Frontal cortex (tissue), 4 donors: Measurements from ENCODE around the gene ZNF33A. TPM values are rescaled to one million over a fixed set of nuclear protein-coding genes. Genes with fewer than 3 reads are reported as not detected.
"Not testable (repeated sequence)": the region's sequence is repeated elsewhere in the genome, so short reads cannot be mapped to it uniquely, and the experiment has no call there.

Experiments used
- DNase-seq, 2 donors: peaks; one replicate each; pipeline ENCODE4 v3.0.0; 2012; ENCODE audit warnings: low spot score in 2 of 2
- FAIRE-seq: peaks from 2 replicates; lab custom pipeline; 2012; peaks lifted over from hg19 to GRCh38; lab: Jason Lieb, UNC
- total RNA-seq: library from RNA; depleted of rRNA; stranded (reverse); fragments of >200 nt; gene quantifications from one replicate; pipeline ENCODE4 v1.2.3, GENCODE V29; 2014
- donor health status: control.
- donor health status: control.
- donor health status: control.

The ZNF33A gene
- total RNA-seq, 1 donor from 2014 or later, result 64.4 TPM

GRCh38 chr10:38038932-38039245, 28.4 kb downstream of the ZNF33A start:
- FAIRE-seq (peak; percentile 55), DNase-seq (no peak)

GRCh38 chr10:38043516-38043915, 33.0 kb downstream of the ZNF33A start:
- FAIRE-seq, result no peak
- no peak for DNase-seq

- FAIRE-seq, result no peak
- DNase-seq, result no peak
Measured at GRCh38 chr10:38045129-38045528, 34.7 kb downstream of the ZNF33A start.

DNA sequence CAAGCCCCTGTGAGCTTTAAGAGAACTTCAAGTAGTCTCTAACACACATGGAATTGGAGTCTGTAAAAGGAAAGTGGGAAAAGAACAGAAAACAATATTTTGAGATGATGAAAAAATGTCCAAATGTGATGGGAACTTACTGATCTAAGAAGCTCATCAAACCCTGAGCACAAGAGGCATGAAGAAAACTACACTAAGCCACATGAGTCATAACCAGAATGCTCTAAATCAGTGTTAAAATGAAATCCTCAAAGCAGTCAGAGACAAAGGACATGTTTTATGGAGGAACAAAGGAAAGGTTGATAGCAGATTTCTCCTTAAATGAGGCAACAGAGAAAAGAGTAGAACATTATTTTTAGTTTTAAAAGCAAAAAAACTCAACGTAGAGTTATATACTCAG, 37.2 kb downstream of the ZNF33A start:
- no peak for FAIRE-seq
- no peak for DNase-seq

- DNase-seq, result no peak
Measured at GRCh38 chr10:38050212-38050611, 39.7 kb downstream of the ZNF33A start.

GRCh38 chr10:38054361-38054797, 43.9 kb downstream of the ZNF33A start:
- FAIRE-seq, result no peak

More at GRCh38 chr10:38050212-38050611, 39.7 kb downstream of the ZNF33A start:
- no peak for FAIRE-seq

DNA sequence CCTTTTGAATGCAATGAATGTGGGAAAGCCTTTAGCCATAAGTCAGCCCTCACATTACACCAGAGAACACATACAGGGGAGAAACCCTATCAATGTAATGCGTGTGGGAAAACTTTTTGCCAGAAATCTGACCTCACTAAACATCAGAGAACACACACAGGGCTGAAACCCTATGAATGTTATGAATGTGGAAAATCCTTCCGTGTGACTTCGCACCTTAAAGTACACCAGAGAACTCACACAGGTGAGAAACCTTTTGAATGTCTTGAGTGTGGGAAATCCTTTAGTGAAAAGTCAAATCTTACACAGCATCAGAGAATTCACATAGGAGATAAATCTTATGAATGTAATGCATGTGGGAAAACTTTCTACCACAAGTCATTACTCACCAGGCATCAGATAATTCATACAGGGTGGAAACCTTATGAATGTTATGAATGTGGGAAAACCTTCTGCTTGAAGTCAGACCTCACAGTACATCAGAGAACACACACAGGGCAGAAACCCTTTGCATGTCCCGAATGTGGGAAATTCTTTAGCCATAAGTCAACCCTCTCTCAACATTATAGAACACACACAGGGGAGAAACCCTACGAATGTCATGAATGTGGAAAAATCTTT, 44.9 kb downstream of the ZNF33A start:
- not testable (repeated sequence) for FAIRE-seq

More at GRCh38 chr10:38054361-38054797, 43.9 kb downstream of the ZNF33A start:
- DNase-seq, result no peak

GRCh38 chr10:38069663-38070062, 59.2 kb downstream of the ZNF33A start:
- DNase-seq, FAIRE-seq: not testable (repeated sequence)

More for the DNA sequence above, 44.9 kb downstream of the ZNF33A start:
- DNase-seq, result not testable (repeated sequence)

DNA sequence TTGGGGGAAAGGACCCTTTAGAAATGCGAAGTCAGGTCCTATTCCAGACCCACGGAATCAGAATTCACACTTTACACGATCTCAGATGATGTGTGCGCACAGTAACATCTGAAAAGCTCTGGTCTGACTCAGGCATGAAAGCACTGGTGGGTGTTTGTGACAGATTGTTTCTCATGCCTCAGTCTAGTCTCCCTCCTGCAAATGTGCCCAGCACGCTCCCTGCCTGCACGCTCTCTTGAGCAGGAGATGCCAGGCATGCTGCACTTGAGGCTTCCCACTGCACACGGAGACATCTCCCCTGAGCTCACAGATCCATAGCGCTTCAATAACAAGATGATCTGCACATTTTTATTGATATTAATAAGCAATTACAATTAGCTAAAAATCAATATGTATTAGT, 60.0 kb downstream of the ZNF33A start:
- no peak for FAIRE-seq

GRCh38 chr10:38072552-38072951, 62.1 kb downstream of the ZNF33A start:
- DNase-seq (no peak), FAIRE-seq (no peak)

More for the DNA sequence above, 60.0 kb downstream of the ZNF33A start:
- no peak for DNase-seq

DNA sequence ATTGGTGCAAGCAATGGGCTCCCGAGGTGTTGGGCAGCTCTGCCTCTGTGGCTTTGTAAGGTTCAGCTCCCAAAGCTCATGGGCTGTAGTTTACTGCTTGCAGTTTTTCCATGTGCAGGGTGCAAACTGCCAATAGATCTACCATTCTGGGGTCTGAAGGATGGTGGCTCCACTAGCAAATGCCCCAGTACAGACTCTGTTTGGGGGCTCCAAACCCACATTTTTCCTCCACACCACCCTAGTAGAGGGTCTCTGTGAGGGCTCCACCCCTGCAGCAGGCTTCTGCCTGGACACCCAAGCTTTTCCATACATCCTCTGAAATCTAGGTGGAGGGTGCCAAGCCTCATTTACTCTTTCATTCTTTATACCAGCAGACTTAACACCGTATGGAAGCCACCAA, 66.2 kb downstream of the ZNF33A start:
- DNase-seq (no peak), FAIRE-seq (no peak)

GRCh38 chr10:38093318-38093717, 82.8 kb downstream of the ZNF33A start:
- DNase-seq, FAIRE-seq: not testable (repeated sequence)

GRCh38 chr10:38093816-38094157, 83.3 kb downstream of the ZNF33A start:
- FAIRE-seq (no peak), DNase-seq (no peak)

- DNase-seq (peak; percentile 81 to 84), FAIRE-seq (no peak)
Measured at GRCh38 chr10:38094158-38094926, 83.9 kb downstream of the ZNF33A start, which contains the start of gene ZNF37A. TSS of gene ZNF37A (plus strand) at chr10:38094337. CDS start at chr10:38096618, 2,281 bp downstream.

- FAIRE-seq, result no peak
- DNase-seq, result no peak
Measured at GRCh38 chr10:38094927-38095574, 84.6 kb downstream of the ZNF33A start.

- DNase-seq (no peak), FAIRE-seq (no peak)
Measured at GRCh38 chr10:38102880-38103279, 92.4 kb downstream of the ZNF33A start.

DNA sequence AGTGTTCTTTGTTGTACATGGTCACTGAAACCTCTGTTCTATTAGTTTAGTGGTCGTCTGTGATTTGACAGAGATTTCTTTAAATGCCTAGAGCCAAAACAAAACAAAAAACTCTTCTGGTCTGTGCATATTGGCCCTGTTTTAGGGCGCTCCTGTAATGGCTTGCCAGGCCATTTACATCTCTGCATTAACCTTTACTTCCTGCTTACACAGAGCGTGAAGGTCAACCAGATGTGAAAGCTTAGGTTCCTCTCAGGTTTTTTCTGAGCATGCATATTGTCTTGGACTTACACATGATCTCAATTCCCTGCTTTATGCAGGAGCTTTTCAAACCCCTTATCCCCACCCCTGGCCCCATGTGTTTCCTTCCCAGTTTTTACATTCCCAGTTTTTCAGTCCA, 93.3 kb downstream of the ZNF33A start:
- DNase-seq, result no peak
- FAIRE-seq, result no peak

DNA sequence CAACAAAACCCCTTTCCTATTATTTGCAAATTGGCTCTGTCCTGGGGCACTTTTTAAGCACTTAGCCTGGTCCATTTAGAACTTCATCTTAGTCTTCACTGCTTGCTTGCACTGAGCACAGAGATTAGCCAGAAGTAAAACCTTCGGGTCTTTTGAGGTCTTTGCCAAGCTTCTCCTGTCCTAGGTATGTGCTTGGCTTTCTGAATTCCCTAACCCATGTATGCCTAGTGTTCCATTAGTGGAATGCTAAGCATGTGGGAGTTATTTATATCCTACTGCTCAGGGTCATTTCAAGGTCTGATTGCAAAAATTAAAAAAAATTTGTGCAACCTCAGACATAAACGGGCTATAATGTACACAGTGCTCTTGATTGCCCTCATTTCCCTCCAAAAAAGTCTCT, 101.7 kb downstream of the ZNF33A start:
- DNase-seq (no peak), FAIRE-seq (no peak)
